RWPE1 (cell line): ENCODE results near the gene NPW.

Experiments
- CTCF ChIA-PET: fragments of 350-600 bp; sonication (Branson Sonifier 250); formaldehyde crosslinking; extraction: SDS; loops from one replicate; lab custom pipeline; 2021; lab: Yijun Ruan, JAX
- POLR2A ChIA-PET: fragments of 400-600 bp; formaldehyde crosslinking; extraction: SDS; loops from one replicate; lab custom pipeline; 2020; ENCODE audit warnings: antibody characterized with exemption; ENCODE audit not compliant: low non-redundant PET; lab: Yijun Ruan, JAX
- DNase-seq: peaks from one replicate; pipeline ENCODE4 v3.0.0; 2012; ENCODE audit warnings: low spot score
- H3K27ac ChIP-seq: fragments of 450-650 bp; 2 replicates; pipeline ENCODE4 v1.5.1; 2017
- CTCF ChIP-seq: fragments of 450-650 bp; conservative IDR thresholded peaks from 2 replicates; pipeline ENCODE4 v1.5.1; 2017; ENCODE audit warnings: low read depth, mild to moderate bottlenecking

NPW gene

GRCh38 chr16:1979271-1980029 lies 40.1 kb upstream of the NPW start:
- ChIA-PET CTCF (no interaction called here), POLR2A (no interaction called here)
- H3K27ac ChIP-seq, result peak overlapping the region; percentile 74
- no peak for TF ChIP-seq CTCF
- peak; percentile 69 for DNase-seq

GRCh38 chr16:1980030-1980769 lies 39.4 kb upstream of the NPW start:
- CTCF ChIA-PET, result no interaction called here
- TF ChIP-seq CTCF, result no peak
- POLR2A ChIA-PET, result no interaction called here
- H3K27ac ChIP-seq, result peak overlapping the region; percentile 74
- DNase-seq, result no peak

- no peak for DNase-seq
- ChIA-PET POLR2A (interaction anchor here (0.6 kb wide), 1 partner anchor 37 kb away, joined by 3 read pairs; no protein-coding TSS in a partner anchor), CTCF (no interaction called here)
- TF ChIP-seq CTCF, result no peak
- no peak overlapping the region; the same call in 1 of the 2 replicates for H3K27ac ChIP-seq
Measured at GRCh38 chr16:1980770-1981087, 38.9 kb upstream of the NPW start.

GRCh38 chr16:1981398-1981836 lies 38.2 kb upstream of the NPW start, which contains the start of gene NOXO1:
NOXO1 (minus strand) TSS chr16:1981469; CDS start chr16:1981179, 290 bp downstream.
- POLR2A ChIA-PET, result interaction anchor here (0.6 kb wide), 2 partner anchors 36 to 37 kb away, joined by 3 to 5 read pairs; no protein-coding TSS in a partner anchor
- H3K27ac ChIP-seq, result peak within 1 kb of the TSS; percentile 74

DNA sequence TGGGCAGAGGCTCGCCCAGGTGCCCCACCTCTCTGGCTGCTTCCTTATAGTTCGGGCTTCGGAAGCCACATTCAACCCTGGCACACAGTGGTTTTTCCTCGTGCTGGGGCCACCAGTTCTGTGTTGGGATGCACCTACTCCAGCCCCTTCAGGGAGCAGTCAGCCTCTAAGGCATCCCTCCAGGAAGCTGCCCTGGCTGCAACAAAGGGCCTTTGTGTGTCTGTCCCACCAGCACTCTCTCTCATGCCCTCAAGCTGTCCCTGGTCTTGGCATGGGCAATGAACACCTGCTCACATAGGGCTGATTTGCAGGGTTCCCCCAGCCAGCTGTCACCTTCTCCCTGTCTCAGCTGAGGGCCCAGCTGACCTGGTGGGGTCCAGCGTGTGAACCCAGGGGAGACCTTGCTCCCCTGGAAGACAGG lies 37.6 kb upstream of the NPW start:
- TF ChIP-seq CTCF, result no peak
- ChIA-PET CTCF (interaction anchor here (0.7 kb wide), 1 partner anchor 21 kb away, joined by 3 read pairs; no protein-coding TSS in a partner anchor), POLR2A (no interaction called here)
- H3K27ac ChIP-seq, result peak overlapping the region; percentile 49
- DNase-seq, result no peak

More at GRCh38 chr16:1981398-1981836, 38.2 kb upstream of the NPW start, which contains the start of gene NOXO1:
- DNase-seq, result no peak
- TF ChIP-seq CTCF, result no peak
- CTCF ChIA-PET, result interaction anchor here (0.6 kb wide), 1 partner anchor 491 kb away, joined by 3 read pairs; no protein-coding TSS in a partner anchor

- CTCF ChIA-PET, result interaction anchor here (0.7 kb wide), 1 partner anchor 20 kb away, joined by 3 read pairs; no protein-coding TSS in a partner anchor
- POLR2A ChIA-PET, result no interaction called here
- peak overlapping the region; percentile 73 for H3K27ac ChIP-seq
- DNase-seq, result no peak
- TF ChIP-seq CTCF, result no peak
Measured at GRCh38 chr16:1982991-1983543, 36.5 kb upstream of the NPW start.
